Endothelial cell (in vitro differentiated cells): Measurements from ENCODE around the gene SMTNL2. TPM values are rescaled to one million over a fixed set of nuclear protein-coding genes. Genes with fewer than 3 reads are reported as not detected.
A peak's percentile ranks its signal among the peaks of the same experiment; 100 is the strongest.

Source experiments
- DNase-seq: peaks from one replicate; pipeline ENCODE4 v3.0.0; 2021; ENCODE audit warnings: low spot score
- H3K27ac Mint-ChIP-seq: one replicate; pipeline ENCODE4 v1.8.0; 2021; ENCODE audit warnings: mixed read lengths, inconsistent platforms; ENCODE audit not compliant: unreplicated experiment
- H3K27me3 Mint-ChIP-seq: one replicate; pipeline ENCODE4 v1.8.0; 2021; ENCODE audit warnings: mild to moderate bottlenecking, moderate library complexity, mixed read lengths, inconsistent platforms; ENCODE audit not compliant: unreplicated experiment
- H3K36me3 Mint-ChIP-seq: one replicate; pipeline ENCODE4 v1.8.0; 2021; ENCODE audit warnings: mild to moderate bottlenecking, low read depth, mixed read lengths, inconsistent platforms; ENCODE audit not compliant: unreplicated experiment
- H3K4me1 Mint-ChIP-seq: one replicate; pipeline ENCODE4 v1.8.0; 2021; ENCODE audit warnings: mild to moderate bottlenecking, mixed read lengths, inconsistent platforms; ENCODE audit not compliant: unreplicated experiment
- H3K4me3 Mint-ChIP-seq: one replicate; pipeline ENCODE4 v1.8.0; 2021; ENCODE audit warnings: mild to moderate bottlenecking, mixed read lengths, inconsistent platforms; ENCODE audit not compliant: unreplicated experiment
- H3K9me3 Mint-ChIP-seq: one replicate; pipeline ENCODE4 v1.8.0; 2021; ENCODE audit warnings: mixed read lengths, inconsistent platforms; ENCODE audit not compliant: unreplicated experiment
- total RNA-seq: library from RNA; stranded (reverse); fragmentation: NEBNext Ultra II Directional; extraction: Animal tissue kit (Norgen Biotek cat#: 25700); gene quantifications from one replicate; pipeline ENCODE4 v1.2.1, GENCODE V29; 2021; ENCODE audit not compliant: unreplicated experiment
- TF ChIP-seq, protein P1 (sequence below): fragments of 200-600 bp; sonication (generic); IDR thresholded peaks from one replicate; pipeline ENCODE4 v1.5.0; 2021; ENCODE audit warnings: antibody characterized with exemption; ENCODE audit not compliant: unreplicated experiment

Gene SMTNL2
- total RNA-seq, 1 donor from 2014 or later: 0.59 TPM

- Mint-ChIP-seq H3K36me3 (peaks cover 11% of the 10 kb centered on the region), H3K27ac (no peak overlapping the region), H3K27me3 (peaks cover 29% of the 10 kb centered on the region), H3K9me3 (no peaks in the 10 kb centered on the region), H3K4me1 (peaks cover 29% of the 10 kb centered on the region), H3K4me3 (no peak overlapping the region)
- DNase-seq: no peak
- TF ChIP-seq, protein P1, sequence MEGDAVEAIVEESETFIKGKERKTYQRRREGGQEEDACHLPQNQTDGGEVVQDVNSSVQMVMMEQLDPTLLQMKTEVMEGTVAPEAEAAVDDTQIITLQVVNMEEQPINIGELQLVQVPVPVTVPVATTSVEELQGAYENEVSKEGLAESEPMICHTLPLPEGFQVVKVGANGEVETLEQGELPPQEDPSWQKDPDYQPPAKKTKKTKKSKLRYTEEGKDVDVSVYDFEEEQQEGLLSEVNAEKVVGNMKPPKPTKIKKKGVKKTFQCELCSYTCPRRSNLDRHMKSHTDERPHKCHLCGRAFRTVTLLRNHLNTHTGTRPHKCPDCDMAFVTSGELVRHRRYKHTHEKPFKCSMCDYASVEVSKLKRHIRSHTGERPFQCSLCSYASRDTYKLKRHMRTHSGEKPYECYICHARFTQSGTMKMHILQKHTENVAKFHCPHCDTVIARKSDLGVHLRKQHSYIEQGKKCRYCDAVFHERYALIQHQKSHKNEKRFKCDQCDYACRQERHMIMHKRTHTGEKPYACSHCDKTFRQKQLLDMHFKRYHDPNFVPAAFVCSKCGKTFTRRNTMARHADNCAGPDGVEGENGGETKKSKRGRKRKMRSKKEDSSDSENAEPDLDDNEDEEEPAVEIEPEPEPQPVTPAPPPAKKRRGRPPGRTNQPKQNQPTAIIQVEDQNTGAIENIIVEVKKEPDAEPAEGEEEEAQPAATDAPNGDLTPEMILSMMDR: no peak
Measured at GRCh38 chr17:4536742-4537411, 47.5 kb upstream of the SMTNL2 start.

DNA sequence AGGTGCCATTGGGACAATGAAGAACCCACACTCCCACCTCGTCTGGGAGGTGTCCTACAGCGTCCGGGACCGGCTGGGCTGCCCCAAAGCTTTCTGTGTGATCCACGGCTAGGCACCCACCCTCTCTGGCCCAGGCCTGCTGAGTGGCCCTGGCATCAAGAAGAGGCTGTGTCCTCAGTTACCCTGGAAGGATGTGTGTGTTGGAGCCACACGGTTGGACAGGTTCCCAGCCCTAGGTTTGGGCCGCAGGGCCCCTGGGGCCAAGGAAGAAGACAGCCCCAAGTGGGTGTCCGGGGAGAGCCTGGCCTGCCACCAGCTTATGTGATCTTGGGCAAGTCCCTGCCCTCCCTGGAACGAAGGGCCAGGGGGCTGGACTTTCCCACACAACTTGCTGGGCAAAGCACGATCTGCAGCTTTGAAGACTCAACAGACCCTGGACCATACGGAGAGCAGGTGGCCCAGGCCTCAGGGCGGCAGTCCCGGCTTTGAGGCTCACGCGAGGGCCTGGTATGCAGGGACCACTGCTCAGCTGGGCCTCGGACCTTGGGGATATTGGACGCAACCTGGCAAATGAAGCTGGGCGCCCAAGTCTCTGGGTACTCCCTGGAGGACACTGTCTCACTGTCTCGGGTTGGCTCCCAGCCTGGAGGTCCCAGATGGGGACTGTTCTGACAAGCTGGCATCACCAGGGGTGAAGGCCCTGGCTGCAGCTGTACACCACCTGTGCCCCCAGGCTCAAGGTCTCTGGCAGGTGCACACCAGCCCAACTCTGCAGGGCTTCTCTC lies 46.7 kb upstream of the SMTNL2 start:
- TF ChIP-seq, protein P1: no peak
- no peak for DNase-seq
- H3K27ac Mint-ChIP-seq: peak overlapping the region; percentile 48
- H3K9me3 Mint-ChIP-seq: no peaks in the 10 kb centered on the region
- peaks cover 6% of the 10 kb centered on the region for H3K36me3 Mint-ChIP-seq
- H3K4me1 Mint-ChIP-seq: peaks cover 22% of the 10 kb centered on the region
- H3K4me3 Mint-ChIP-seq: no peak overlapping the region
- H3K27me3 Mint-ChIP-seq: peaks cover 34% of the 10 kb centered on the region

DNA sequence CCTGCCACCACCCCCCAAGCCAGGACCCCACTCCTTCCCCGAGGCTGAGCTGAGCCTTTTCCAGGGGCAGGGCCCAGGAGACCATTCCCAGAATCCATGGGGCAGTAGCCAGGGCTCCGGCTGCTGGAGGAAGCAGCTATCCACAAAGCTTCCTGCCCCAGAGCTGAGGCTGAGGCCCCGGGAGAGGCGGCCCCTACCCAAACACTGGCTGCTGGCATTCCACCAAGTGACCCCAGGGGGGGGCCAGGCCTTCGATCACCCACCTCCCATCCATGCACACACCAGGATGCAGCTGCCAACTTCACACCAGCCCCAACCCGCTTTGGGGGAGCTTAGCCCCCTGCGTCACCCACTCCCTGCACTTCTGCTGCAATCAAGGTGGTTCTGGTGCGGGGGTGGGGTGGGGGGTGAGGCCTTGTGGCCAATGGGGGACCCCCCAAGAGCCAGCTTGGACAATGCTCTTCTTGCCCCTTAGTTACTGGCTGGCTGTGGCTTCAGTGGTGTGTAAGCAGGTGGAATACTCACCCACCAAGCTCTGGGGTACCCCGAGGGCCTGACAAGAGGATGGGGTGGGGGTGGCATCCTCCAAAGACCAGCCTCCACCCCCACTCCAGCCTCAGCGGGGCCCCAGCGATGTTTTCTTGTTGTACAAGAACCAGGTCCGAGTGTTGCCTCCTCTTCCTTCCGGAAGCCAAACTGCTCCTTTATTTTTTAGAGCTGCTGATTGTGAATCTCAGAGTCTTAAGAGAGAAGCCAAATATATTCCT lies 45.9 kb upstream of the SMTNL2 start:
- Mint-ChIP-seq H3K27ac (no peak overlapping the region), H3K4me3 (no peak overlapping the region), H3K4me1 (peaks cover 18% of the 10 kb centered on the region), H3K9me3 (no peaks in the 10 kb centered on the region), H3K27me3 (peaks cover 36% of the 10 kb centered on the region), H3K36me3 (peaks cover 3% of the 10 kb centered on the region)
- TF ChIP-seq, protein P1: no peak
- DNase-seq: no peak

DNA sequence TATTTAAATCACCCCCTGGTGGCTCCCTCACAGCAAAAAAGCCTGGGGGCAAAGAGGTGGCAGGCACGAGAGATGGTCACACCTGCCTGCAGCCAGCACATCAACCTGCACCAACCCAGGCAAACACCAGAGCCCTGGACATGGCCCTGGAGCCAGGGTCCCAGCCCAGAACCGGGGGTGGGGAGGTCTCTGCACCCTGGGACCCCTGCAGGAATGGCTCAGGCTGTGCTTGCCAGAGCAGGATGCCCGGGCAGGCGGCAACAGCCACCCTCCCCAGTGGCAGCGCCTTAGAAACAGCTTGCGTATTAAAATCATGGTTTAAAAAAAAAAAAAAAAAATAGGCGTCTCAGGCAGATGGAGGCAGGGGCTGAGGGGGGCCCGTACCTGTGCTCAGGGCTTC lies 45.3 kb upstream of the SMTNL2 start:
- Mint-ChIP-seq H3K4me3 (no peak overlapping the region), H3K4me1 (peaks cover 17% of the 10 kb centered on the region), H3K27me3 (peaks cover 40% of the 10 kb centered on the region), H3K9me3 (no peaks in the 10 kb centered on the region), H3K27ac (no peak overlapping the region), H3K36me3 (peaks cover 2% of the 10 kb centered on the region)
- TF ChIP-seq, protein P1: no peak
- DNase-seq: no peak
